ENCODE results near the gene ERCC6L2.

ERCC6L2 gene

DNA sequence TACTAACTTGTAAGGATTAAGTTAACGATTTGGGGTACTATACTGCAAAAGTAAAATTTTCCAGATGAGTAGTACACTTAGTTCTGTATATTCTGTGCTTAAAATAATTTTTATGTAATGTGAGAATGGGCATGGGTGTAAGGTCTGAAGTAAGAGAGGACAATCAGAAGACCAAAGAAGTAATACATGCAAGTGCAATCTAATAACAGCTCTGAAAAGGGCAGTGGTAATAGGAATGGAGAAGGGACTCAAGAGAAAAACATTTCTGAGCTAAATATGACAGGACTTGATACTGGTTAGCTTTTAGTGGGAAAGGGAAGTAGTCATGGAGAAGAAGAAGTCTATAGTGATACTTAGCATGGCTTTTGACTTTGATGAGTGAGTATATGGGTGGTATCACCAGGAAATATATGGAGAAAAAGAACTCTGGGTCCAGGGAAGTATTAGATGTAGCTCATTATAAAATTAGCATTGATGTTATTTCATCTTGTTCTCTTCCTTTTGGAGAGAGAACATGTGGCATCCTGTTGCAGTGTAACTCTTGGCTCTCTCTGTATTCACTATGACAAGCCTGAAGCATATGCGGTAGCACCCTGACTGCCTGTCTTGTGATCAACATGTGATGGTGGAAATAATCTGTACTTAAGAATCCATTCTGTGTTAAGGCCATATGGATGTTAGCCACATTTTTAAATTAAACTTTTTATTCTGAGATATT is 60.5 kb downstream of the ERCC6L2 start:
- Histone ChIP-seq H3K27me3 (ENCODE audit: control insufficient read depth, insufficient read depth, low read length) (no peaks in the 10 kb centered on the region), H3K4me1 (no peaks in the 10 kb centered on the region), H3K79me2 (peaks cover 2% of the 10 kb centered on the region), H3K36me3 (ENCODE audit: control insufficient read depth, insufficient read depth, low read length) (no peaks in the 10 kb centered on the region), H3K4me2 (ENCODE audit: low read length) (no peak overlapping the region), H2AFZ (no peak overlapping the region), H3K4me3 (ENCODE audit: low read depth, low read length) (no peak overlapping the region), H3K27ac (no peak overlapping the region), H3K9ac (no peak overlapping the region), H3K9me3 (ENCODE audit: control insufficient read depth, low read length) (no peaks in the 10 kb centered on the region)
- TF ChIP-seq, protein P1, sequence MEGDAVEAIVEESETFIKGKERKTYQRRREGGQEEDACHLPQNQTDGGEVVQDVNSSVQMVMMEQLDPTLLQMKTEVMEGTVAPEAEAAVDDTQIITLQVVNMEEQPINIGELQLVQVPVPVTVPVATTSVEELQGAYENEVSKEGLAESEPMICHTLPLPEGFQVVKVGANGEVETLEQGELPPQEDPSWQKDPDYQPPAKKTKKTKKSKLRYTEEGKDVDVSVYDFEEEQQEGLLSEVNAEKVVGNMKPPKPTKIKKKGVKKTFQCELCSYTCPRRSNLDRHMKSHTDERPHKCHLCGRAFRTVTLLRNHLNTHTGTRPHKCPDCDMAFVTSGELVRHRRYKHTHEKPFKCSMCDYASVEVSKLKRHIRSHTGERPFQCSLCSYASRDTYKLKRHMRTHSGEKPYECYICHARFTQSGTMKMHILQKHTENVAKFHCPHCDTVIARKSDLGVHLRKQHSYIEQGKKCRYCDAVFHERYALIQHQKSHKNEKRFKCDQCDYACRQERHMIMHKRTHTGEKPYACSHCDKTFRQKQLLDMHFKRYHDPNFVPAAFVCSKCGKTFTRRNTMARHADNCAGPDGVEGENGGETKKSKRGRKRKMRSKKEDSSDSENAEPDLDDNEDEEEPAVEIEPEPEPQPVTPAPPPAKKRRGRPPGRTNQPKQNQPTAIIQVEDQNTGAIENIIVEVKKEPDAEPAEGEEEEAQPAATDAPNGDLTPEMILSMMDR (IDR thresholded peaks at IDR 0.05): no peak

DNA sequence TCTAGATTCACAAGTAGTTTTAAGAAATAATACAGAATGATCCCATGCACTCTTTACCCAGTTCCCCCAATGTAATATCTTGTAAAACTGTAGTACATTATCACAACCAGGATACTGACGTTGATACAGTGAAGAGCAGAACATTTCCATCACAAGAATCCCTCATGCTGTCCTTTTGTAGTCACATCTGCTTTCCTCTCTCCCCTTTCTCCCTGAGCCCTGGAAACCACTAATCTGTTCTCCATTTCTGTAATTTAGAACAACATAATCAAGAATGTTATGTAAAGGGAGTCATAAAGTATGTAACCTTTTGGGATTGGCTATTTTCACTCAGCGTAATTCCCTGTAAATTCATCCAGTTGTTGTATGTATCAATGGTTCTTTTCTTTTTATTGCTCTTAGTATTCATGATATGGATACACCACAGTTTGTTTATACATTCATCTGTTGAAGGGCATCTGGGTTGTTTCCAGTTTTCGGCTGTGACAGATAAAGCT is 61.1 kb downstream of the ERCC6L2 start:
- no peak overlapping the region for H3K4me3 ChIP-seq (ENCODE audit: low read depth, low read length)
- no peaks in the 10 kb centered on the region for H3K9me3 ChIP-seq (ENCODE audit: control insufficient read depth, low read length)
- peaks cover 2% of the 10 kb centered on the region for H3K79me2 ChIP-seq
- H3K9ac ChIP-seq: no peak overlapping the region
- H3K4me1 ChIP-seq: no peaks in the 10 kb centered on the region
- TF ChIP-seq, protein P1 (IDR thresholded peaks at IDR 0.05): no peak
- no peak overlapping the region for H3K4me2 ChIP-seq (ENCODE audit: low read length)
- no peak overlapping the region for H3K27ac ChIP-seq
- no peaks in the 10 kb centered on the region for H3K27me3 ChIP-seq (ENCODE audit: control insufficient read depth, insufficient read depth, low read length)
- H3K36me3 ChIP-seq (ENCODE audit: control insufficient read depth, insufficient read depth, low read length): no peaks in the 10 kb centered on the region
- no peak overlapping the region for H2AFZ ChIP-seq

DNA sequence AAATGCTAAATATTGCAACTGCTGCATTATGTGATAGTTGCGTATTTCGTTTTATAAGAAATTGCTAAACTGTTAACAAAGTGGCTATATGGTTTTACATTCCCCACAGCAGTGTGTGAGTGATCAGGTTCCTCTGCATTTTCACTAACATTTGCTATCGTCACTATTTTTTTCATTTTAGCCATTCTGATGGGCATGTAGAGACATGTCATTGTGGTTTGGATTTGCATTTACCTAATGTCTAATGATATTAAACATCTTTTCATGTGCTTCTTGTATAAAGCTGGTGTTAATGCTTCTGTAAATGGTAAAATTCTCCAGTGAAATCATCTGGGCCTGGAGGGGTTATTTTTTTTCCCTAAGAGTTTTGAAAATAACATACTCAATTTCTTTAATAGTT is 61.6 kb downstream of the ERCC6L2 start:
- no peak overlapping the region for H2AFZ ChIP-seq
- H3K9ac ChIP-seq: no peak overlapping the region
- no peaks in the 10 kb centered on the region for H3K9me3 ChIP-seq (ENCODE audit: control insufficient read depth, low read length)
- H3K79me2 ChIP-seq: peaks cover 2% of the 10 kb centered on the region
- no peak overlapping the region for H3K4me3 ChIP-seq (ENCODE audit: low read depth, low read length)
- H3K27ac ChIP-seq: no peak overlapping the region
- TF ChIP-seq, protein P1 (IDR thresholded peaks at IDR 0.05): no peak
- H3K36me3 ChIP-seq (ENCODE audit: control insufficient read depth, insufficient read depth, low read length): no peaks in the 10 kb centered on the region
- no peaks in the 10 kb centered on the region for H3K27me3 ChIP-seq (ENCODE audit: control insufficient read depth, insufficient read depth, low read length)
- no peak overlapping the region for H3K4me2 ChIP-seq (ENCODE audit: low read length)
- H3K4me1 ChIP-seq: no peaks in the 10 kb centered on the region

DNA sequence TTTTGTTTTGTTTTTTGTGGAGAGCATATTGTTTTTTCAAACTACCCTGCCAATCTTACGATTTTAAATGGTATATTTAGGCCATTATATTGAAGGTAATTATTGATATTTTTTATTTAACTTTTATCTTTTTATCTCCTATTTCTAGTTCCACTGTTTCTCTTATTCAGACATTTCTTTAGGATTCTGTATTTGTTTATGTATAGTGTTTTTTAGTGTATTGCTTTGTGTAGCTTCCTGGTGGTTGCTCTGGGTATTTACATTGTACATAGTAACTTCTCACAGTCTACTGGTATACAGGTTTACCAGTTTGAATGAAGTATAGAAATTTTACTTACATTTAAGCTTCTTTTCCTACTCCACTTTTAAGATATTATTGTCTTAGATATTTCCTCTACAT is 63.2 kb downstream of the ERCC6L2 start:
- no peak overlapping the region for H3K4me3 ChIP-seq (ENCODE audit: low read depth, low read length)
- H2AFZ ChIP-seq: no peak overlapping the region
- H3K27ac ChIP-seq: no peak overlapping the region
- no peaks in the 10 kb centered on the region for H3K27me3 ChIP-seq (ENCODE audit: control insufficient read depth, insufficient read depth, low read length)
- TF ChIP-seq, protein P1 (IDR thresholded peaks at IDR 0.05): no peak
- no peak overlapping the region for H3K4me2 ChIP-seq (ENCODE audit: low read length)
- peaks cover 3% of the 10 kb centered on the region for H3K36me3 ChIP-seq (ENCODE audit: control insufficient read depth, insufficient read depth, low read length)
- H3K79me2 ChIP-seq: peaks cover 2% of the 10 kb centered on the region
- H3K4me1 ChIP-seq: no peaks in the 10 kb centered on the region
- no peaks in the 10 kb centered on the region for H3K9me3 ChIP-seq (ENCODE audit: control insufficient read depth, low read length)
- no peak overlapping the region for H3K9ac ChIP-seq

DNA sequence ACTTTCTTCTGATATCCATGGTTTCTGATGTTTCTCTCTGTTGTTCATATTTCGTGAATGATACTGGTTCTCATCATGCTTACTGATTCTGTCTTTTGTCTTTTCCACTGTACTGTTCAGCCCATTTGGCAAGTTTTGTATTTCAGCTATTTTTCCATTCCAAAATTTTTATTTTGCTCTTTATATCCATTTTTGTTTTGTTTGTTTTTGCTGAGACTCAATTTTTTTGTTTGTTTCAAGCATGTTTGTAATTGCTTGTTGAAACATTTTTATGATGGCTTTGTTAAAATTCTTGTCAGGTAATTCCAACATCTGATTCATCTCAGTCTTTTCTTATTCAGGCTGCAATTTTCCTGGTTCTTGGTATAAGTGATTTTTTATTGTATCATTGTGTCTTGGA is 64.0 kb downstream of the ERCC6L2 start:
- Histone ChIP-seq H3K27me3 (ENCODE audit: control insufficient read depth, insufficient read depth, low read length) (no peaks in the 10 kb centered on the region), H3K79me2 (peaks cover 2% of the 10 kb centered on the region), H3K9me3 (ENCODE audit: control insufficient read depth, low read length) (no peaks in the 10 kb centered on the region), H3K4me1 (no peaks in the 10 kb centered on the region), H3K36me3 (ENCODE audit: control insufficient read depth, insufficient read depth, low read length) (peaks cover 4% of the 10 kb centered on the region), H3K4me2 (ENCODE audit: low read length) (no peak overlapping the region), H3K4me3 (ENCODE audit: low read depth, low read length) (no peak overlapping the region), H3K9ac (no peak overlapping the region), H3K27ac (no peak overlapping the region), H2AFZ (no peak overlapping the region)
- TF ChIP-seq, protein P1 (IDR thresholded peaks at IDR 0.05): no peak
